SK-N-SH (cell line): ENCODE data around the gene TSPAN16. TPM values are rescaled to one million over a fixed set of nuclear protein-coding genes. Genes with fewer than 3 reads are reported as not detected.

Source experiments
- CTCF ChIA-PET: fragments of 300-600, 350-600 bp; formaldehyde crosslinking; extraction: SDS; loops from one replicate; lab custom pipeline; 2021; lab: Yijun Ruan, JAX
- POLR2A ChIA-PET: fragments of 350-600 bp; sonication (Branson Sonifier 250); formaldehyde crosslinking; extraction: SDS; loops from one replicate; lab custom pipeline; 2020; ENCODE audit warnings: antibody characterized with exemption, inconsistent platforms; lab: Yijun Ruan, JAX
- DNase-seq: peaks from one replicate; pipeline ENCODE4 v3.0.0; 2012
- H2AFZ ChIP-seq: fragments of 200-600 bp; sonication (generic); 2 replicates; pipeline ENCODE4 v1.8.1; 2016; ENCODE audit warnings: antibody characterized with exemption, mild to moderate bottlenecking, low read depth
- H3F3A ChIP-seq: fragments of 200-600 bp; sonication (generic); replicated peaks from 2 replicates; pipeline ENCODE3; 2016; ENCODE audit warnings: antibody characterized with exemption, mild to moderate bottlenecking; ENCODE audit not compliant: insufficient read depth
- H3K27ac ChIP-seq, 2 experiments: fragments of 200-500 bp in 1 of 2; fragments of 200-600 bp in 1 of 2; sonication (Bioruptor generic) in 1 of 2; sonication (generic), shearing (Covaris generic) in 1 of 2; 2 replicates each; pipeline versions ENCODE4 v1.5.1 to v1.6.1; 2014 to 2016; ENCODE audit warnings: low read depth in 2 of 2, inconsistent platforms in 1 of 2, low read length in 1 of 2, mild to moderate bottlenecking in 1 of 2, mixed read lengths in 1 of 2
- H3K27me3 ChIP-seq: fragments of 200-600 bp; sonication (generic), shearing (Covaris generic); 2 replicates; pipeline ENCODE4 v1.6.1; 2016; ENCODE audit warnings: mixed run types; ENCODE audit not compliant: insufficient read depth
- H3K36me3 ChIP-seq, 2 experiments: fragments of 200-500 bp in 1 of 2; fragments of 200-600 bp in 1 of 2; sonication (Bioruptor generic) in 1 of 2; sonication (generic) in 1 of 2; replicated peaks in 1 of 2; 2 replicates each; pipeline versions ENCODE3 to v1.5.1; 2014 to 2016; ENCODE audit warnings: low read length in 1 of 2, mild to moderate bottlenecking in 1 of 2; ENCODE audit not compliant: insufficient read depth in 2 of 2, control insufficient read depth in 1 of 2
- H3K4me1 ChIP-seq, 2 experiments: fragments of 200-500 bp in 1 of 2; fragments of 200-600 bp in 1 of 2; sonication (Bioruptor generic) in 1 of 2; sonication (generic), shearing (Covaris generic) in 1 of 2; 2 replicates each; pipeline versions ENCODE4 v1.5.1 to v1.6.1; 2014 to 2016; ENCODE audit warnings: low read depth in 1 of 2, low read length in 1 of 2, mixed run types in 1 of 2; ENCODE audit not compliant: insufficient read depth in 2 of 2, control insufficient read depth in 1 of 2
- H3K4me2 ChIP-seq: fragments of 200-600 bp; sonication (generic), shearing (Covaris generic); 2 replicates; pipeline ENCODE4 v1.6.1; 2017; ENCODE audit warnings: mixed run types
- H3K4me3 ChIP-seq, 2 experiments: fragments of 200-500 bp in 1 of 2; fragments of 200-600 bp in 1 of 2; sonication (Bioruptor generic) in 1 of 2; sonication (generic), shearing (Covaris generic) in 1 of 2; 2 replicates each; pipeline versions ENCODE4 v1.5.1 to v1.8.1; 2014 to 2016; ENCODE audit warnings: low read depth in 2 of 2, inconsistent platforms in 1 of 2, low read length in 1 of 2, mild to moderate bottlenecking in 1 of 2, mixed read lengths in 1 of 2, moderate library complexity in 1 of 2
- H3K79me2 ChIP-seq: fragments of 200-600 bp; sonication (generic); 2 replicates; pipeline ENCODE4 v1.8.1; 2017; ENCODE audit warnings: mild to moderate bottlenecking; ENCODE audit not compliant: insufficient read depth
- H3K9ac ChIP-seq: fragments of 200-600 bp; sonication (generic); 2 replicates; pipeline ENCODE4 v1.6.1; 2017; ENCODE audit warnings: mixed run types
- H3K9me2 ChIP-seq: fragments of 200-600 bp; sonication (generic); 2 replicates; pipeline ENCODE4 v1.6.1; 2017; ENCODE audit warnings: mixed run types
- H3K9me3 ChIP-seq: fragments of 200-600 bp; sonication (generic); 2 replicates; pipeline ENCODE4 v1.6.1; 2017; ENCODE audit warnings: mixed run types, mild to moderate bottlenecking, moderate library complexity
- H4K20me1 ChIP-seq: fragments of 200-600 bp; sonication (generic); 2 replicates; pipeline ENCODE4 v1.6.1; 2017; ENCODE audit warnings: mild to moderate bottlenecking, mixed run types; ENCODE audit not compliant: insufficient read depth
- EP300 ChIP-seq, 2 experiments: IDR thresholded peaks; 2 replicates each; pipeline versions ENCODE4 v1.4.0 to v1.6.1; 2012; ENCODE audit warnings: borderline replicate concordance in 1 of 2, low read depth in 1 of 2, low read length in 1 of 2
- EZH2phosphoT487 ChIP-seq: fragments of 200-600 bp; sonication (generic); IDR thresholded peaks from 2 replicates; pipeline ENCODE4 v1.6.1; 2017; ENCODE audit warnings: low read depth, mixed run types, mild to moderate bottlenecking, antibody characterized with exemption, moderate library complexity, borderline replicate concordance
- FOXM1 ChIP-seq: IDR thresholded peaks from 2 replicates; pipeline ENCODE4 v1.4.0; 2012; ENCODE audit warnings: low read depth, mild to moderate bottlenecking
- GATA2 ChIP-seq: sonication (generic); formaldehyde crosslinking; IDR thresholded peaks from 2 replicates; pipeline ENCODE4 v1.5.0; 2020; ENCODE audit warnings: mild to moderate bottlenecking, missing genetic modification reagents
- POLR2AphosphoS5 ChIP-seq: IDR thresholded peaks from 2 replicates; pipeline ENCODE4 v1.6.1; 2012; ENCODE audit warnings: low read depth, low read length
- RAD21 ChIP-seq: IDR thresholded peaks from 2 replicates; pipeline ENCODE4 v1.6.1; 2012; ENCODE audit warnings: mild to moderate bottlenecking, low read length
- RCOR1 ChIP-seq: fragments of 150-350 bp; IDR thresholded peaks from 2 replicates; pipeline ENCODE4 v1.6.1; 2017; ENCODE audit warnings: antibody characterized with exemption, low read length
- RFX5 ChIP-seq: IDR thresholded peaks from 2 replicates; pipeline ENCODE4 v1.6.1; 2012; ENCODE audit warnings: mild to moderate bottlenecking, improper control_type of control experiment, low read length
- SMC3 ChIP-seq: IDR thresholded peaks from 2 replicates; pipeline ENCODE4 v1.6.1; 2012; ENCODE audit warnings: low read depth, low read length, improper control_type of control experiment
- WGBS: methylation state at CpG from one replicate; pipeline ENCODE4 v1.1.6; 2017; ENCODE audit warnings: low lambda C conversion rate; 5-methylcytosine and 5-hydroxymethylcytosine counted together
- polyA plus RNA-seq, 3 experiments: library from polyadenylated mRNA; depleted of rRNA; stranded (reverse); fragments of >200 nt; gene quantifications; 2 replicates each; pipeline ENCODE4 v1.2.3, GENCODE V29; 2012
- TF ChIP-seq, protein P1 (sequence below): fragments of 150-350 bp; IDR thresholded peaks from 2 replicates; pipeline ENCODE4 v1.6.1; 2016; ENCODE audit warnings: mild to moderate bottlenecking, low read depth, low read length
- TF ChIP-seq, protein P2 (sequence below): IDR thresholded peaks from 2 replicates; pipeline ENCODE4 v1.6.1; 2012; ENCODE audit warnings: mild to moderate bottlenecking, low read depth, low read length, moderate library complexity
- TF ChIP-seq, protein P3 (sequence below): fragments of 200-600 bp; sonication (generic); IDR thresholded peaks from 2 replicates; pipeline ENCODE4 v1.6.1; 2017; ENCODE audit warnings: antibody characterized with exemption, mild to moderate bottlenecking, moderate library complexity
- TF ChIP-seq, protein P4 (sequence below): fragments of 150-350 bp; IDR thresholded peaks from 2 replicates; pipeline ENCODE4 v1.6.1; 2017; ENCODE audit warnings: antibody characterized with exemption, low read length, low read depth, borderline replicate concordance

Gene TSPAN16
- polyA plus RNA-seq, 1 of the 3 experiments (the other 2 are of a cell fraction): not detected

DNA sequence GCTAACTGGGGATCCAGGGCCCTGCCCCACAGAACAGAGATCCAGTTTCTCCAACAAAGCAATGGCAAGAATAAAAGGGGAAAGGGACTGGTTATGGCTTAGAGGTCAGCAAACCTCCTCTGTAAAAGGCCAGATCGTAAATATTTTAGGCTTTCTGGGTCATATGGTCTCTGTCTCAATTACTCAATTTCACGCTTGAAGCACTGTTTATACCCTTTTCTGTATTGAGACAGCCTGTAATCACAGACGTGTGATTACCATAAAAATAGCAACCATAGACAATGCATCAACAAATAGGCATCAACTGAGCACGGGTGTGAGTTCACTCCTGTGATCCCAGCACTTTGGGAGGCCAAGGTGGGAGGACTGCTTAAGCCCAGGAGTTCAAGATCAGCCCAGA, 34.2 kb downstream of the TSPAN16 start:
- CTCF ChIA-PET: no interaction called here
- DNase-seq: no peak
- no peaks in the 10 kb centered on the region for H4K20me1 ChIP-seq
- WGBS: 95% methylated on average over 4 of the region's 4 CpGs
- no peaks in the 10 kb centered on the region for H3K9me2 ChIP-seq
- H3F3A ChIP-seq: peaks cover 5% of the 10 kb centered on the region
- TF ChIP-seq RAD21: no peak
- TF ChIP-seq, protein P1, sequence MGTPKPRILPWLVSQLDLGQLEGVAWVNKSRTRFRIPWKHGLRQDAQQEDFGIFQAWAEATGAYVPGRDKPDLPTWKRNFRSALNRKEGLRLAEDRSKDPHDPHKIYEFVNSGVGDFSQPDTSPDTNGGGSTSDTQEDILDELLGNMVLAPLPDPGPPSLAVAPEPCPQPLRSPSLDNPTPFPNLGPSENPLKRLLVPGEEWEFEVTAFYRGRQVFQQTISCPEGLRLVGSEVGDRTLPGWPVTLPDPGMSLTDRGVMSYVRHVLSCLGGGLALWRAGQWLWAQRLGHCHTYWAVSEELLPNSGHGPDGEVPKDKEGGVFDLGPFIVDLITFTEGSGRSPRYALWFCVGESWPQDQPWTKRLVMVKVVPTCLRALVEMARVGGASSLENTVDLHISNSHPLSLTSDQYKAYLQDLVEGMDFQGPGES: no peak
- TF ChIP-seq RFX5: no peak
- no peaks in the 10 kb centered on the region for H3K27me3 ChIP-seq
- no peaks in the 10 kb centered on the region for H3K4me1 ChIP-seq
- H3K27ac ChIP-seq: no peak overlapping the region
- peaks cover 6 to 13% of the 10 kb centered on the region in 2 experiments for H3K36me3 ChIP-seq
- POLR2A ChIA-PET: no interaction called here
- H3K9ac ChIP-seq: no peak overlapping the region
- no peak overlapping the region for H3K4me3 ChIP-seq
- no peak overlapping the region for H2AFZ ChIP-seq
- no peaks in the 10 kb centered on the region for H3K9me3 ChIP-seq
- no peaks in the 10 kb centered on the region for H3K79me2 ChIP-seq
- no peak overlapping the region for H3K4me2 ChIP-seq

DNA sequence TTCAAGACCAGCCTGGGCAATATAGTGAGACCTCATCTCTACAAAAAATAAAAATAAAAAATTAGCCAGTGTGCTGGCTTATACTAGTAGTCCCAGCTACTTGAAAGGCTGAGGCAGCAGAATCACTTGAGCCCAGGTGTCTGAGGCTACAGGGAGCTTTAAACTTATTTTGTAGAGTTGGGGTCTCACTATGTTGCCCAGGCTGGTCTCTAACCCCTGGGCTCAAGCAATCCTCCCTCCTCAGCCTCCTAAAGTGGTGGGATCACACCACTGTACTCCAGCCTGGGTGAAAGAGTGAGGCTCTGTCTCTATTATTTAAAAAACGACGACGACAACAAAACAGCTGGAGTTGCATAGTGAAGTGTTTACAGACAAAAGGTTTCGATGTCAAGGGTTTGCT, 35.5 kb downstream of the TSPAN16 start:
- H3K79me2 ChIP-seq: no peaks in the 10 kb centered on the region
- peaks cover 3% of the 10 kb centered on the region for H3F3A ChIP-seq
- H3K36me3 ChIP-seq: peaks cover 13% of the 10 kb centered on the region in 2 experiments
- WGBS: 95% methylated on average over 4 of the region's 4 CpGs
- TF ChIP-seq EP300 (IDR thresholded peaks at IDR 0.05; ENCODE audit: borderline replicate concordance in 1 of 2, low read depth in 1 of 2, low read length in 1 of 2) (no peak), FOXM1 (no peak), GATA2 (CRISPR knock-in tag) (no peak), EZH2phosphoT487 (no peak), RCOR1 (no peak), SMC3 (no peak), POLR2AphosphoS5 (no peak)
- TF ChIP-seq, protein P2, sequence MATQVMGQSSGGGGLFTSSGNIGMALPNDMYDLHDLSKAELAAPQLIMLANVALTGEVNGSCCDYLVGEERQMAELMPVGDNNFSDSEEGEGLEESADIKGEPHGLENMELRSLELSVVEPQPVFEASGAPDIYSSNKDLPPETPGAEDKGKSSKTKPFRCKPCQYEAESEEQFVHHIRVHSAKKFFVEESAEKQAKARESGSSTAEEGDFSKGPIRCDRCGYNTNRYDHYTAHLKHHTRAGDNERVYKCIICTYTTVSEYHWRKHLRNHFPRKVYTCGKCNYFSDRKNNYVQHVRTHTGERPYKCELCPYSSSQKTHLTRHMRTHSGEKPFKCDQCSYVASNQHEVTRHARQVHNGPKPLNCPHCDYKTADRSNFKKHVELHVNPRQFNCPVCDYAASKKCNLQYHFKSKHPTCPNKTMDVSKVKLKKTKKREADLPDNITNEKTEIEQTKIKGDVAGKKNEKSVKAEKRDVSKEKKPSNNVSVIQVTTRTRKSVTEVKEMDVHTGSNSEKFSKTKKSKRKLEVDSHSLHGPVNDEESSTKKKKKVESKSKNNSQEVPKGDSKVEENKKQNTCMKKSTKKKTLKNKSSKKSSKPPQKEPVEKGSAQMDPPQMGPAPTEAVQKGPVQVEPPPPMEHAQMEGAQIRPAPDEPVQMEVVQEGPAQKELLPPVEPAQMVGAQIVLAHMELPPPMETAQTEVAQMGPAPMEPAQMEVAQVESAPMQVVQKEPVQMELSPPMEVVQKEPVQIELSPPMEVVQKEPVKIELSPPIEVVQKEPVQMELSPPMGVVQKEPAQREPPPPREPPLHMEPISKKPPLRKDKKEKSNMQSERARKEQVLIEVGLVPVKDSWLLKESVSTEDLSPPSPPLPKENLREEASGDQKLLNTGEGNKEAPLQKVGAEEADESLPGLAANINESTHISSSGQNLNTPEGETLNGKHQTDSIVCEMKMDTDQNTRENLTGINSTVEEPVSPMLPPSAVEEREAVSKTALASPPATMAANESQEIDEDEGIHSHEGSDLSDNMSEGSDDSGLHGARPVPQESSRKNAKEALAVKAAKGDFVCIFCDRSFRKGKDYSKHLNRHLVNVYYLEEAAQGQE: no peak
- TF ChIP-seq, protein P3, sequence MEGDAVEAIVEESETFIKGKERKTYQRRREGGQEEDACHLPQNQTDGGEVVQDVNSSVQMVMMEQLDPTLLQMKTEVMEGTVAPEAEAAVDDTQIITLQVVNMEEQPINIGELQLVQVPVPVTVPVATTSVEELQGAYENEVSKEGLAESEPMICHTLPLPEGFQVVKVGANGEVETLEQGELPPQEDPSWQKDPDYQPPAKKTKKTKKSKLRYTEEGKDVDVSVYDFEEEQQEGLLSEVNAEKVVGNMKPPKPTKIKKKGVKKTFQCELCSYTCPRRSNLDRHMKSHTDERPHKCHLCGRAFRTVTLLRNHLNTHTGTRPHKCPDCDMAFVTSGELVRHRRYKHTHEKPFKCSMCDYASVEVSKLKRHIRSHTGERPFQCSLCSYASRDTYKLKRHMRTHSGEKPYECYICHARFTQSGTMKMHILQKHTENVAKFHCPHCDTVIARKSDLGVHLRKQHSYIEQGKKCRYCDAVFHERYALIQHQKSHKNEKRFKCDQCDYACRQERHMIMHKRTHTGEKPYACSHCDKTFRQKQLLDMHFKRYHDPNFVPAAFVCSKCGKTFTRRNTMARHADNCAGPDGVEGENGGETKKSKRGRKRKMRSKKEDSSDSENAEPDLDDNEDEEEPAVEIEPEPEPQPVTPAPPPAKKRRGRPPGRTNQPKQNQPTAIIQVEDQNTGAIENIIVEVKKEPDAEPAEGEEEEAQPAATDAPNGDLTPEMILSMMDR: no peak
- TF ChIP-seq, protein P4, sequence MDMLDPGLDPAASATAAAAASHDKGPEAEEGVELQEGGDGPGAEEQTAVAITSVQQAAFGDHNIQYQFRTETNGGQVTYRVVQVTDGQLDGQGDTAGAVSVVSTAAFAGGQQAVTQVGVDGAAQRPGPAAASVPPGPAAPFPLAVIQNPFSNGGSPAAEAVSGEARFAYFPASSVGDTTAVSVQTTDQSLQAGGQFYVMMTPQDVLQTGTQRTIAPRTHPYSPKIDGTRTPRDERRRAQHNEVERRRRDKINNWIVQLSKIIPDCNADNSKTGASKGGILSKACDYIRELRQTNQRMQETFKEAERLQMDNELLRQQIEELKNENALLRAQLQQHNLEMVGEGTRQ: no peak
- no peak overlapping the region for H2AFZ ChIP-seq
- H3K4me3 ChIP-seq: no peak overlapping the region
- no peaks in the 10 kb centered on the region for H3K9me3 ChIP-seq
- ChIA-PET POLR2A (no interaction called here), CTCF (interaction anchor here (0.7 to 1.4 kb wide), 4 partner anchors 9 to 151 kb away, joined by 3 to 6 read pairs (median 4); no protein-coding TSS in a partner anchor)
- H3K9ac ChIP-seq: no peak overlapping the region
- no peaks in the 10 kb centered on the region for H3K27me3 ChIP-seq
- H4K20me1 ChIP-seq: no peaks in the 10 kb centered on the region
- no peak overlapping the region for H3K4me2 ChIP-seq
- no peak overlapping the region for H3K27ac ChIP-seq
- H3K9me2 ChIP-seq: no peaks in the 10 kb centered on the region
- DNase-seq: no peak
- H3K4me1 ChIP-seq: no peaks in the 10 kb centered on the region
